Natural killer cell (primary cell): ENCODE measurements around the gene KRTAP4-1. TPM values are rescaled to one million over a fixed set of nuclear protein-coding genes. Genes with fewer than 3 reads are reported as not detected.

ENCODE experiments used
- ATAC-seq, 3 donors: fragments of 150-1000 bp in 2 of 3; fragments of 200-7000 bp in 1 of 3; cut with Tn5 transposase; 1 replicate in 1 of 3; 2 replicates in 2 of 3; pipeline ENCODE4 v1.10.0; 2021; ENCODE audit warnings: mild to moderate bottlenecking in 2 of 3, moderate library complexity in 2 of 3
- DNase-seq, 2 donors: peaks; one replicate each; pipeline versions ENCODE4 v3.0.0 to v3.0.0-alpha.2; 2013 to 2021; ENCODE audit warnings: mixed read lengths in 1 of 2
- H3K27ac ChIP-seq: one replicate; pipeline ENCODE4 v1.5.1; 2013; ENCODE audit warnings: mild to moderate bottlenecking, low read length
- H3K27me3 ChIP-seq: one replicate; pipeline ENCODE4 v1.6.1; 2013; ENCODE audit warnings: low read length; ENCODE audit not compliant: control insufficient read depth, insufficient read depth
- H3K36me3 ChIP-seq: one replicate; pipeline ENCODE4 v1.6.1; 2013; ENCODE audit warnings: low read length; ENCODE audit not compliant: control insufficient read depth, insufficient read depth
- H3K4me1 ChIP-seq: one replicate; pipeline ENCODE4 v1.6.1; 2013; ENCODE audit warnings: low read length; ENCODE audit not compliant: control insufficient read depth, insufficient read depth
- H3K4me3 ChIP-seq: one replicate; pipeline ENCODE4 v1.5.1; 2013; ENCODE audit warnings: low read length
- H3K9me3 ChIP-seq: one replicate; pipeline ENCODE4 v1.6.1; 2013; ENCODE audit warnings: low read length; ENCODE audit not compliant: control insufficient read depth, insufficient read depth
- H3K27ac Mint-ChIP-seq, 2 donors: one replicate each; pipeline ENCODE4 v1.8.0; 2022; ENCODE audit warnings: mild to moderate bottlenecking in 2 of 2, mixed read lengths in 2 of 2, moderate library complexity in 1 of 2
- H3K27me3 Mint-ChIP-seq, 2 donors: one replicate each; pipeline ENCODE4 v1.8.0; 2022; ENCODE audit warnings: low read depth in 2 of 2, mixed read lengths in 2 of 2
- H3K36me3 Mint-ChIP-seq: one replicate; pipeline ENCODE4 v1.8.0; 2022; ENCODE audit warnings: mixed read lengths
- H3K4me1 Mint-ChIP-seq, 2 donors: one replicate each; pipeline ENCODE4 v1.8.0; 2022; ENCODE audit warnings: mixed read lengths in 2 of 2
- H3K4me3 Mint-ChIP-seq: one replicate; pipeline ENCODE4 v1.8.0; 2022; ENCODE audit warnings: mild to moderate bottlenecking, moderate library complexity, mixed read lengths
- H3K9me3 Mint-ChIP-seq, 2 donors: one replicate each; pipeline ENCODE4 v1.8.0; 2022; ENCODE audit warnings: mixed read lengths in 2 of 2
- WGBS: methylation state at CpG from one replicate; pipeline ENCODE4 v1.1.7; 2013; ENCODE audit warnings: missing lambda C conversion rate; ENCODE audit not compliant: insufficient coverage; 5-methylcytosine and 5-hydroxymethylcytosine counted together
- intact Hi-C: fragments of 100-400 bp; cut with micrococcal nuclease; formaldehyde crosslinking; loops from one replicate; pipeline ENCODE4 v1.14.2; 2022
- total RNA-seq, 4 donors: library from RNA; stranded (reverse); fragments of 120-200 nt in 1 of 4; gene quantifications; one replicate each; pipeline versions ENCODE4 v1.2.3 to v1.2.4, GENCODE V29; 2013 to 2022
- TF ChIP-seq, protein P1 (sequence below): fragments of 200-600 bp; IDR thresholded peaks from one replicate; pipeline ENCODE4 v1.8.0; 2022; ENCODE audit warnings: antibody characterized with exemption

The KRTAP4-1 gene
- total RNA-seq, 3 donors from 2014 or later (not counting 1 experiment from before 2014, with no cell fraction given), result not detected

- no peaks in the 10 kb centered on the region for H3K27me3 ChIP-seq
- peaks cover 5% of the 10 kb centered on the region for H3K4me1 ChIP-seq
- Mint-ChIP-seq H3K27ac (no peak overlapping the region), H3K27me3 (peaks cover 11 to 25% of the 10 kb centered on the region in 2 donors), H3K4me1 (no peaks in the 10 kb centered on the region), H3K36me3 (no peaks in the 10 kb centered on the region), H3K4me3 (no peak overlapping the region), H3K9me3 (no peaks in the 10 kb centered on the region)
- H3K4me3 ChIP-seq, result no peak overlapping the region
- no peak overlapping the region for H3K27ac ChIP-seq
- DNase-seq, result no peak
- 89% methylated on average over 1 of the region's 1 CpG for WGBS
- no peaks in the 10 kb centered on the region for H3K36me3 ChIP-seq
- H3K9me3 ChIP-seq, result no peaks in the 10 kb centered on the region
- intact Hi-C loops, result no loop called here
- no peak for ATAC-seq
- TF ChIP-seq, protein P1, sequence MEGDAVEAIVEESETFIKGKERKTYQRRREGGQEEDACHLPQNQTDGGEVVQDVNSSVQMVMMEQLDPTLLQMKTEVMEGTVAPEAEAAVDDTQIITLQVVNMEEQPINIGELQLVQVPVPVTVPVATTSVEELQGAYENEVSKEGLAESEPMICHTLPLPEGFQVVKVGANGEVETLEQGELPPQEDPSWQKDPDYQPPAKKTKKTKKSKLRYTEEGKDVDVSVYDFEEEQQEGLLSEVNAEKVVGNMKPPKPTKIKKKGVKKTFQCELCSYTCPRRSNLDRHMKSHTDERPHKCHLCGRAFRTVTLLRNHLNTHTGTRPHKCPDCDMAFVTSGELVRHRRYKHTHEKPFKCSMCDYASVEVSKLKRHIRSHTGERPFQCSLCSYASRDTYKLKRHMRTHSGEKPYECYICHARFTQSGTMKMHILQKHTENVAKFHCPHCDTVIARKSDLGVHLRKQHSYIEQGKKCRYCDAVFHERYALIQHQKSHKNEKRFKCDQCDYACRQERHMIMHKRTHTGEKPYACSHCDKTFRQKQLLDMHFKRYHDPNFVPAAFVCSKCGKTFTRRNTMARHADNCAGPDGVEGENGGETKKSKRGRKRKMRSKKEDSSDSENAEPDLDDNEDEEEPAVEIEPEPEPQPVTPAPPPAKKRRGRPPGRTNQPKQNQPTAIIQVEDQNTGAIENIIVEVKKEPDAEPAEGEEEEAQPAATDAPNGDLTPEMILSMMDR, result no peak
These were observed 5.7 kb downstream of the KRTAP4-1 start for GRCh38 chr17:41178843-41179616.

DNA sequence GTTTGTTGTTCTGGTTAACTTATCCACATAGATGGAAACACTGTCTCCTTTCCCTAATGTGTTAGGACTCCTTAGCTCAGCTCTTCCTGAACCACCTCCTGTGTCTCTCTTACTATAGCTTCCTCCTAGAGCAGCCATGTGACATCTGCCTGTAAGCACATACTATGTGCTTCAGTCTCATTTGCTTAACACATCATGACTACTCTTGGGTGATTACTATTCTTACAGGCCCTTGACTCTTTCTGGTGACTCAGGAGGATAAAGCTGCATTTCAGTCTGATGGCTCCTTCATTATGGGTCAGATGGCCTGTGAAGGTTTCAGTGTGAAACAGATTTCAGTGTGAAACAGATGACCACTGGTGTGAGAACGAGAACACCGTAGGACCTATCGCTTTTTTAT is 6.4 kb downstream of the KRTAP4-1 start:
- no peak overlapping the region for H3K27ac ChIP-seq
- DNase-seq (no peak), ATAC-seq (no peak)
- H3K27me3 ChIP-seq, result no peaks in the 10 kb centered on the region
- intact Hi-C loops, result no loop called here
- Mint-ChIP-seq H3K4me3 (no peak overlapping the region), H3K27me3 (peaks cover 10 to 18% of the 10 kb centered on the region in 2 donors), H3K27ac (no peak overlapping the region), H3K36me3 (no peaks in the 10 kb centered on the region), H3K9me3 (no peaks in the 10 kb centered on the region), H3K4me1 (no peaks in the 10 kb centered on the region)
- H3K4me3 ChIP-seq, result no peak overlapping the region
- no peaks in the 10 kb centered on the region for H3K9me3 ChIP-seq
- peaks cover 5% of the 10 kb centered on the region for H3K4me1 ChIP-seq
- WGBS, result 97% methylated on average over 3 of the region's 3 CpGs
- TF ChIP-seq, protein P1, result no peak
- no peaks in the 10 kb centered on the region for H3K36me3 ChIP-seq

GRCh38 chr17:41177727-41178271 is 6.9 kb downstream of the KRTAP4-1 start, which contains the start of gene KRTAP4-2:
KRTAP4-2 (minus strand) TSS chr17:41178221; CDS start chr17:41178164, 57 bp downstream.
- 92% methylated on average over 7 of the region's 7 CpGs for WGBS
- intact Hi-C loops, result no loop called here
- H3K4me1 Mint-ChIP-seq, result no peaks in the 10 kb centered on the region
- Histone ChIP-seq H3K9me3 (no peaks in the 10 kb centered on the region), H3K36me3 (no peaks in the 10 kb centered on the region), H3K27ac (no peak within 1 kb of the TSS), H3K4me1 (peaks cover 5% of the 10 kb centered on the region), H3K27me3 (no peaks in the 10 kb centered on the region), H3K4me3 (no peak within 1 kb of the TSS)
- no peak within 1 kb of the TSS for H3K27ac Mint-ChIP-seq
- DNase-seq (no peak), ATAC-seq (no peak)
- H3K4me3 Mint-ChIP-seq, result no peak within 1 kb of the TSS
- TF ChIP-seq, protein P1, result no peak
- H3K27me3 Mint-ChIP-seq, result peaks cover 10 to 15% of the 10 kb centered on the region in 2 donors
- H3K9me3 Mint-ChIP-seq, result no peaks in the 10 kb centered on the region
- no peaks in the 10 kb centered on the region for H3K36me3 Mint-ChIP-seq
